Heart left ventricle (tissue), 16 donors: ENCODE data around the gene MARCHF2. TPM values are rescaled to one million over a fixed set of nuclear protein-coding genes. Genes with fewer than 3 reads are reported as not detected.
"Not testable (repeated sequence)": the region's sequence is repeated elsewhere in the genome, so short reads cannot be mapped to it uniquely, and the experiment has no call there.

Experiments used
- ATAC-seq, 4 donors: fragments of 200-7000 bp; cut with Tn5 transposase; one replicate each; pipeline ENCODE4 v1.9.1; 2020 to 2022; ENCODE audit warnings: moderate library complexity in 4 of 4, mild to moderate bottlenecking in 3 of 4, moderate number of reproducible peaks in 1 of 4
- DNase-seq, 5 donors: peaks; one replicate each; pipeline ENCODE4 v3.0.0-alpha.2; 2020
- H3K27ac ChIP-seq, 12 donors: fragments of 200-600 bp; sonication (generic) in 4 of 12; one replicate each; pipeline versions ENCODE4 v1.5.0 to v1.8.0; 2016 to 2022; ENCODE audit warnings: mild to moderate bottlenecking in 2 of 12
- H3K27me3 ChIP-seq, 9 donors: fragments of 200-600 bp; sonication (generic) in 2 of 9; one replicate each; pipeline versions ENCODE4 v1.5.1 to v1.8.0; 2016 to 2022; ENCODE audit warnings: mild to moderate bottlenecking in 3 of 9
- H3K36me3 ChIP-seq, 9 donors: fragments of 200-600 bp; sonication (generic) in 2 of 9; one replicate each; pipeline versions ENCODE4 v1.5.0 to v1.8.0; 2018 to 2022; ENCODE audit warnings: mild to moderate bottlenecking in 2 of 9
- H3K4me1 ChIP-seq, 12 donors: fragments of 200-600 bp; sonication (generic) in 4 of 12; one replicate each; pipeline versions ENCODE4 v1.5.0 to v1.8.0; 2016 to 2022; ENCODE audit warnings: mild to moderate bottlenecking in 3 of 12
- H3K4me3 ChIP-seq, 12 donors: fragments of 200-600 bp; sonication (generic) in 4 of 12; one replicate each; pipeline versions ENCODE4 v1.5.0 to v1.8.0; 2017 to 2022; ENCODE audit warnings: mild to moderate bottlenecking in 9 of 12, moderate library complexity in 4 of 12
- H3K9me3 ChIP-seq, 12 donors: fragments of 200-600 bp; sonication (generic) in 4 of 12; one replicate each; pipeline versions ENCODE4 v1.5.0 to v1.8.0; 2016 to 2022; ENCODE audit warnings: mild to moderate bottlenecking in 1 of 12
- CTCF ChIP-seq, 12 donors: fragments of 200-600 bp; sonication (generic) in 4 of 12; IDR thresholded peaks; one replicate each; pipeline versions ENCODE4 v1.5.0 to v1.8.0; 2018 to 2022; ENCODE audit warnings: antibody characterized with exemption in 12 of 12, mild to moderate bottlenecking in 5 of 12
- POLR2A ChIP-seq, 2 donors: fragments of 450-650 bp; IDR thresholded peaks; one replicate each; pipeline ENCODE4 v1.6.1; 2017; ENCODE audit warnings: antibody characterized with exemption in 2 of 2, mild to moderate bottlenecking in 2 of 2, moderate library complexity in 2 of 2
- WGBS, 4 donors: extraction: QIAGEN DNeasy Blood & Tissue Kit in 2 of 4; methylation state at CpG; one replicate each; pipeline versions ENCODE4 v1.1.5 to v1.1.7; 2013 to 2018; 5-methylcytosine and 5-hydroxymethylcytosine counted together
- intact Hi-C, 10 donors: fragments of 100-400 bp; cut with DNase I; formaldehyde crosslinking; loops; one replicate each; pipeline versions ENCODE4 v1.11.1 to v1.14.2; 2022
- polyA plus RNA-seq, 2 donors: library from polyadenylated mRNA; stranded (reverse); fragments of 200-250 nt; gene quantifications; one replicate each; pipeline ENCODE4 v1.2.3, GENCODE V29; 2013
- total RNA-seq, 9 donors: library from RNA; depleted of rRNA in 2 of 9; stranded (reverse); fragments of >200 nt in 2 of 9; fragmentation: NEBNext Ultra II Directional in 3 of 9; extraction: Animal tissue kit (Norgen Biotek cat#: 25700) in 3 of 9; gene quantifications; one replicate each; pipeline versions ENCODE4 v1.1.0 to v1.2.4, GENCODE V29; 2016 to 2023
- donor health status: ischemic (EF 13 %, LVEDD 7.1; RV severe dilation, severe dysfunction).
- donor health status: healthy with polysubstance abuse.
- donor health status: DM: no; HTN: yes; CAD: no.
- donor health status: DM: no; HTN: no; CAD: no.
- donor health status: ischemic (EF 25% LVEDD 6.9; RV normal size, moderate dysfunction).
- donor health status: ischemic (EF 25% LVEDD 5.7; RV mildly dilated, moderate dysfunction).
- donor health status: healthy.
- donor health status: DM: yes; HTN: yes; CAD: no.
- donor health status: ischemic (EF 35%, LVEDD 5.7; RV mildly dilated, moderate dysfunction).
- donor health status: nonischemic (EF 11% LVEDD 7.7; RV severe dilation, severe dysfunction).
- donor health status: DM: yes; HTN: yes; CAD: no.
- donor health status: PGD.
- donor health status: ischemic (EF 29% LVEDD 5.4; RV normal size, mild dysfunction).
- donor health status: nonischemic (EF 23%, LVEDD 6.1; RV moderate dilation, normal function).

The MARCHF2 gene
- total and polyA plus RNA-seq, 11 donors = 50.7 to 308 (median 82.0) TPM

DNA sequence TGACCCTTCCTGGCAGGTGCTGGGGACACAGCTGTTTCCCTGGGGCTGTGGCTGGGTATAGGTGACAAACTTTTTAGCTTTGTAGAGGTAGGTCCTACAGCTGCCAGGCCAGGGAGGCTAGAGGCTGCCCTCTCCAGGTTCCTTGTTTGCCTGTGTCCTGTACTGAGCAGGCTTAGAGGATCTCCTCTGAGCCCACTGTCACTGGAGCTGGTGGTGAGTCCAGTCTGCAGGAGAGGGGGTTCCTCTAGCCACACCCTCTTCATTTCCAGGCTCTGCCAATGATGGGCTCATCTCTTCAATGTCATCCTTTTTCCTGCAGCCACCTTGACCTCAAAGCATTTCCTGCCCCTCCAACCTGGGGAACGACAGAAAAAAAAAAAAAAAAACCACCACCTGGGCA lies 35.5 kb upstream of the MARCHF2 start:
- peaks cover 0 to 8% (median 0%) of the 10 kb centered on the region in 12 donors for H3K9me3 ChIP-seq
- ATAC-seq (no peak), DNase-seq (peak in 1 of 5 donors; percentile 11)
- no peaks in the 10 kb centered on the region for H3K27me3 ChIP-seq
- no peak overlapping the region for H3K4me3 ChIP-seq
- intact Hi-C loops = no loop called here
- peaks cover 0 to 7% (median 0%) of the 10 kb centered on the region in 12 donors for H3K4me1 ChIP-seq
- TF ChIP-seq POLR2A (IDR thresholded peaks at IDR 0.05) (no peak), CTCF (IDR thresholded peaks at IDR 0.05) (no peak)
- H3K27ac ChIP-seq = no peak overlapping the region
- H3K36me3 ChIP-seq = peaks cover 0 to 29% (median 10%) of the 10 kb centered on the region in 9 donors
- 38 to 56% (median 48%) methylated on average over 1 of the region's 1 CpG for WGBS, 4 donors

GRCh38 chr19:8379156-8379891 lies 33.8 kb upstream of the MARCHF2 start:
- DNase-seq = peak in 1 of 5 donors; percentile 0
- H3K36me3 ChIP-seq = peaks cover 0 to 16% (median 2%) of the 10 kb centered on the region in 9 donors
- 95 to 97% (median 96%) methylated on average over 13 of the region's 13 CpGs for WGBS, 4 donors
- H3K4me1 ChIP-seq, ATAC-seq, intact Hi-C loops, H3K27ac ChIP-seq, H3K4me3 ChIP-seq, H3K27me3 ChIP-seq, H3K9me3 ChIP-seq: not testable (repeated sequence)

DNA sequence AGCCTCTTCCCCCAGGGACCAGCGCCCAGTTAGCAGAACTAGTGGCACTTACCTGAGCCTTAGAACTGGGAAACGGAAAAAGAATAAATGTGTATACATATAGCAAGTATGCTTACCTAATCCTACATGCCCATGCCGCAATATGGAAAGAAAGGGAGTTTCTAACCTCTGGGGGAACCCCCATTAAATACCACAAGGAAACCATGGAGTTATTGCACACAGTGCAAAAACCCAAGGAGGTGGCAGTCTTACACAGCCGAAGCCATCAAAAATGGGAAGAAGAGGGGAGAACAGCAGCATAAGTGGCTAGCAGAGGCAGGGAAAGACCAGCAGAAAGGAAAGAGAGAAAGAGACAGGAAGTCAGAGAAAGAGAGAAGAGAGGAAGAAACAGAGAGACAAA lies 28.5 kb upstream of the MARCHF2 start:
- H3K27me3 ChIP-seq, intact Hi-C loops, DNase-seq, H3K36me3 ChIP-seq, ATAC-seq, H3K4me3 ChIP-seq, H3K9me3 ChIP-seq: not testable (repeated sequence)
- Histone ChIP-seq H3K27ac (peak overlapping the region in 1 of 12 donors; percentile 9), H3K4me1 (peaks cover 0 to 21% (median 4%) of the 10 kb centered on the region in 12 donors)
- 82 to 94% (median 91%) methylated on average over 4 of the region's 4 CpGs for WGBS, 4 donors

DNA sequence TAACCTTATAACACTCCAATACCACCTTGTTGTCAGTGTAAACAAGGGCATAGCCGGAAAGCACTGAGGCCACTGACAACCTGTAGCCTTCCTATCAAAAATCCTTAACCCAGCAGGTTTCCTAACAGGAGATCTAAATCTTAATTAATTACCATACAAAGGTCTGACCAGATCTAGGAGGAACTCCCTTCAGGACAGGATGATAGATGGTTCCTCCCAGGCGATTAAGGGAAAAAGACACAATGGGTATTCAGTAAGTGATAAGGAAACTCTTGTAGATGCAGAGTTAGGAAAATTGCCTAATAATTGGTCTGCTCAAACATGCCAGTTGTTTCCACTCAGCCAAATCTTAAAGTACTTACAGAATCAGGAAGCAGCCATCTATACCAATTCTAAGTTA lies 28.0 kb upstream of the MARCHF2 start:
- H3K9me3 ChIP-seq, H3K4me3 ChIP-seq, H3K27me3 ChIP-seq, intact Hi-C loops, H3K36me3 ChIP-seq, ATAC-seq, DNase-seq: not testable (repeated sequence)
- H3K27ac ChIP-seq = peak overlapping the region in 1 of 12 donors; percentile 9
- peaks cover 0 to 21% (median 5%) of the 10 kb centered on the region in 12 donors for H3K4me1 ChIP-seq
- 55 to 81% (median 70%) methylated on average over 2 of the region's 2 CpGs for WGBS, 4 donors

DNA sequence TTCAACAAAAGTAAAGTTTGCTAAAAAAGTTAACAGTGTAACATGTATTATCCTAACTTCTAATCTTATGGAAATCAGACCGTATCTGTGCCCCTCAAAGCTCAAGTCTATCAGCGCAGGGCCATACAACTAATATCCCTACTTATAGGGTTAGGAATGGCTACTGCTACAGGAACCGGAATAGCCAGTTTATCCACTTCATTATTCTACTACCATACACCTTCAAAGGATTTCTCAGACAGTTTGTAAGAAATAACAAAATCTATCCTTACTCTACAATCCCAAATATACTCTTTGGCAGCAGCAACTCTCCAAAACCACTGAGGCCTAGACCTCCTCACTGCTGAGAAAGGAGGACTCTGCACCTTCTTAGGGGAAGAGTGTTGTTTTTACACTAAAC lies 27.5 kb upstream of the MARCHF2 start:
- H3K4me1 ChIP-seq = peaks cover 0 to 21% (median 5%) of the 10 kb centered on the region in 12 donors
- H3K27ac ChIP-seq, H3K9me3 ChIP-seq, DNase-seq, H3K36me3 ChIP-seq, intact Hi-C loops, ATAC-seq, H3K27me3 ChIP-seq, H3K4me3 ChIP-seq: not testable (repeated sequence)
- WGBS, 4 donors = 89 to 92% (median 90%) methylated on average over 3 of the region's 3 CpGs

DNA sequence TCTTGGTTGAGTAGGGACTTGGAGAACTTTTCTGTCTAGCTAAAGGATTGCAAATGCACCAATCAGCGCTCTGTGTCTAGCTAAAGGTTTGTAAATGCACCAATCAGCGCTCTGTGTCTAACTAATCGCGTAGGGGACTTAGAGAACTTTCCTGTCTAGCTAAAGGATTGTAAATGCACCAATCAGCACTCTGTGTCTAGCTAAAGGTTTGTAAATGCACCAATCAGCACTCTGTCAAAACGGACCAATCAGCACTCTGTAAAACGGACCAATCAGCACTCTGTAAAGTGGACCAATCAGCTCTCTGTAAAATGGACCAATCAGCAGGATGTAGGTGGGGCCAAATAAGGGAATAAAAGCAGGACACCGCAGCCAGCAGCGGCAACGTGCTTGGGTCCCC lies 26.7 kb upstream of the MARCHF2 start:
- intact Hi-C loops, H3K4me3 ChIP-seq, H3K27me3 ChIP-seq, DNase-seq, ATAC-seq, H3K27ac ChIP-seq, H3K9me3 ChIP-seq, H3K36me3 ChIP-seq: not testable (repeated sequence)
- peaks cover 0 to 27% (median 11%) of the 10 kb centered on the region in 12 donors for H3K4me1 ChIP-seq
- WGBS, 4 donors = 80 to 95% (median 89%) methylated on average over 9 of the region's 9 CpGs

GRCh38 chr19:8386990-8387389 lies 26.1 kb upstream of the MARCHF2 start:
- WGBS, 4 donors = 72 to 100% (median 87%) methylated on average over 4 of the region's 4 CpGs
- H3K4me1 ChIP-seq = peaks cover 0 to 33% (median 17%) of the 10 kb centered on the region in 12 donors
- no peak for TF ChIP-seq POLR2A (IDR thresholded peaks at IDR 0.05)
- TF ChIP-seq CTCF (IDR thresholded peaks at IDR 0.05) = no peak
- H3K36me3 ChIP-seq = peaks cover 0 to 3% (median 0%) of the 10 kb centered on the region in 9 donors
- ATAC-seq (no peak), DNase-seq (no peak)
- no peaks in the 10 kb centered on the region for H3K27me3 ChIP-seq
- intact Hi-C loops = no loop called here
- no peak overlapping the region for H3K4me3 ChIP-seq
- no peak overlapping the region for H3K27ac ChIP-seq
- no peaks in the 10 kb centered on the region for H3K9me3 ChIP-seq
